HG03064 (cell line): ENCODE data around the gene PQBP1.

Experiments used
- ATAC-seq: cut with Tn5 transposase; IDR thresholded peaks from one replicate; pipeline ENCODE4 v1.9.1; 2021; ENCODE audit warnings: low read depth; ENCODE audit not compliant: unreplicated experiment

Gene PQBP1

GRCh38 chrX:48899078-48899410 lies 1.3 kb downstream of the PQBP1 start:
- no peak for ATAC-seq

GRCh38 chrX:48901069-48901468 lies 3.3 kb downstream of the PQBP1 start:
- no peak for ATAC-seq

- ATAC-seq: no peak
Observed at GRCh38 chrX:48902135-48902534, 4.4 kb downstream of the PQBP1 start.

- ATAC-seq: no peak
Observed at GRCh38 chrX:48902776-48903175, 5.0 kb downstream of the PQBP1 start.

GRCh38 chrX:48903290-48903689 lies 5.6 kb downstream of the PQBP1 start:
- ATAC-seq: no peak

GRCh38 chrX:48904180-48904579 lies 6.5 kb downstream of the PQBP1 start:
- ATAC-seq: no peak

GRCh38 chrX:48904626-48905025 lies 6.9 kb downstream of the PQBP1 start:
- ATAC-seq: no peak

GRCh38 chrX:48905090-48905790 lies 7.5 kb downstream of the PQBP1 start:
- ATAC-seq: no peak

- ATAC-seq: no peak
Observed at GRCh38 chrX:48908600-48908999, 10.9 kb downstream of the PQBP1 start.

- ATAC-seq: no peak
Observed at GRCh38 chrX:48909703-48910294, 12.1 kb downstream of the PQBP1 start.

- no peak for ATAC-seq
Observed at GRCh38 chrX:48910926-48911411, 13.2 kb downstream of the PQBP1 start.

GRCh38 chrX:48911412-48912182 lies 13.9 kb downstream of the PQBP1 start, which contains the start of gene SLC35A2:
Gene SLC35A2, minus strand, starts transcription at chrX:48911646. Its CDS starts 10 bp downstream, at chrX:48911636.
- no peak for ATAC-seq

GRCh38 chrX:48913605-48914366 lies 16.1 kb downstream of the PQBP1 start:
- no peak for ATAC-seq

- ATAC-seq: no peak
Observed at GRCh38 chrX:48914593-48915493, 17.1 kb downstream of the PQBP1 start.

GRCh38 chrX:48917139-48918001 lies 19.6 kb downstream of the PQBP1 start:
- no peak for ATAC-seq

GRCh38 chrX:48918301-48918642 lies 20.5 kb downstream of the PQBP1 start:
- ATAC-seq: no peak

GRCh38 chrX:48918643-48919340 lies 21.1 kb downstream of the PQBP1 start, which contains the start of gene PIM2:
Gene PIM2, minus strand, starts transcription at chrX:48919024. Its CDS starts 190 bp downstream, at chrX:48918834.
- peak; percentile 68 for ATAC-seq

- no peak for ATAC-seq
Observed at GRCh38 chrX:48919360-48919841, 21.7 kb downstream of the PQBP1 start.
